Trophoblast cell (in vitro differentiated cells and primary cell): Measurements from ENCODE around the gene ZC3H11A.
A peak's percentile ranks its signal among the peaks of the same experiment; 100 is the strongest.

Source experiments
- DNase-seq, 2 donors: peaks; one replicate each; pipeline ENCODE4 v3.0.0-alpha.2; 2016
- H2AFZ ChIP-seq: 2 replicates; pipeline ENCODE4 v1.6.1; 2013; ENCODE audit warnings: low read length, moderate library complexity, mild to moderate bottlenecking; ENCODE audit not compliant: insufficient read depth, poor library complexity
- H2AK5ac ChIP-seq: 2 replicates; pipeline ENCODE4 v1.6.1; 2013; ENCODE audit warnings: mild to moderate bottlenecking, low read length
- H2BK120ac ChIP-seq: 2 replicates; pipeline ENCODE4 v1.6.1; 2013; ENCODE audit warnings: low read length, mild to moderate bottlenecking, moderate library complexity; ENCODE audit not compliant: insufficient read depth, poor library complexity
- H2BK12ac ChIP-seq: 2 replicates; pipeline ENCODE4 v1.6.1; 2013; ENCODE audit warnings: mild to moderate bottlenecking, low read length, moderate library complexity
- H2BK5ac ChIP-seq: 2 replicates; pipeline ENCODE4 v1.6.1; 2013; ENCODE audit warnings: low read length, low read depth, moderate library complexity, mild to moderate bottlenecking; ENCODE audit not compliant: poor library complexity
- H3K14ac ChIP-seq: 2 replicates; pipeline ENCODE4 v1.6.1; 2013; ENCODE audit warnings: mild to moderate bottlenecking, low read length
- H3K18ac ChIP-seq: 2 replicates; pipeline ENCODE4 v1.6.1; 2013; ENCODE audit warnings: mild to moderate bottlenecking, low read length
- H3K23ac ChIP-seq: 2 replicates; pipeline ENCODE4 v1.6.1; 2013; ENCODE audit warnings: low read length
- H3K27ac ChIP-seq: 2 replicates; pipeline ENCODE4 v1.5.1; 2013; ENCODE audit warnings: low read depth, mild to moderate bottlenecking, inconsistent platforms, low read length, moderate library complexity
- H3K27me3 ChIP-seq: 2 replicates; pipeline ENCODE4 v1.6.1; 2013; ENCODE audit warnings: inconsistent platforms, mild to moderate bottlenecking, low read length, moderate library complexity; ENCODE audit not compliant: insufficient read depth
- H3K36me3 ChIP-seq, 2 experiments: 1 replicate in 1 of 2; 2 replicates in 1 of 2; pipeline ENCODE4 v1.6.1; 2013; ENCODE audit warnings: low read length in 2 of 2, mild to moderate bottlenecking in 2 of 2, moderate library complexity in 1 of 2; ENCODE audit not compliant: insufficient read depth in 2 of 2, control insufficient read depth in 1 of 2
- H3K4ac ChIP-seq: 2 replicates; pipeline ENCODE4 v1.6.1; 2013; ENCODE audit warnings: low read depth, mild to moderate bottlenecking, low read length, moderate library complexity
- H3K4me1 ChIP-seq, 2 experiments: 1 replicate in 1 of 2; 2 replicates in 1 of 2; pipeline ENCODE4 v1.6.1; 2013; ENCODE audit warnings: low read length in 2 of 2, mild to moderate bottlenecking in 2 of 2, moderate library complexity in 1 of 2; ENCODE audit not compliant: insufficient read depth in 2 of 2, control insufficient read depth in 1 of 2
- H3K4me2 ChIP-seq: 2 replicates; pipeline ENCODE4 v1.6.1; 2013; ENCODE audit warnings: inconsistent platforms, mild to moderate bottlenecking, low read length, moderate library complexity
- H3K4me3 ChIP-seq: 2 replicates; pipeline ENCODE4 v1.5.1; 2013; ENCODE audit warnings: mild to moderate bottlenecking, low read depth, low read length, inconsistent platforms
- H3K79me1 ChIP-seq: one replicate; pipeline ENCODE4 v1.6.1; 2013; ENCODE audit warnings: low read length
- H3K79me2 ChIP-seq: 2 replicates; pipeline ENCODE4 v1.6.1; 2013; ENCODE audit warnings: low read length, mild to moderate bottlenecking; ENCODE audit not compliant: control insufficient read depth, insufficient read depth, poor library complexity
- H3K9ac ChIP-seq: 2 replicates; pipeline ENCODE4 v1.6.1; 2013; ENCODE audit warnings: mild to moderate bottlenecking, low read length
- H3K9me3 ChIP-seq: 2 replicates; pipeline ENCODE4 v1.6.1; 2013; ENCODE audit warnings: low read depth, mild to moderate bottlenecking, control low read depth, inconsistent platforms, low read length; ENCODE audit not compliant: insufficient read depth
- H4K12ac ChIP-seq: 2 replicates; pipeline ENCODE4 v1.6.1; 2013; ENCODE audit warnings: low read depth, mild to moderate bottlenecking, low read length, moderate library complexity
- H4K8ac ChIP-seq: 2 replicates; pipeline ENCODE4 v1.6.1; 2013; ENCODE audit warnings: low read depth, mild to moderate bottlenecking, low read length, moderate library complexity
- H4K91ac ChIP-seq: one replicate; pipeline ENCODE4 v1.6.1; 2013; ENCODE audit warnings: low read depth, mild to moderate bottlenecking, low read length, moderate library complexity
- WGBS: extraction: QIAGEN DNeasy Blood & Tissue Kit; methylation state at CpG from one replicate; pipeline ENCODE4 v1.1.7; 2013; ENCODE audit warnings: missing lambda C conversion rate; ENCODE audit not compliant: insufficient read length, insufficient coverage; ENCODE audit errors: extremely low coverage; 5-methylcytosine and 5-hydroxymethylcytosine counted together

The ZC3H11A gene

GRCh38 chr1:203776636-203777035, 18.8 kb upstream of the ZC3H11A start:
- Histone ChIP-seq H3K27me3 (no peaks in the 10 kb centered on the region), H3K23ac (no peak overlapping the region), H3K4me2 (no peak overlapping the region), H2BK12ac (no peak overlapping the region), H3K79me1 (no peaks in the 10 kb centered on the region), H3K18ac (no peak overlapping the region), H3K9me3 (no peaks in the 10 kb centered on the region), H2AK5ac (no peak overlapping the region), H2BK5ac (no peak overlapping the region), H3K79me2 (no peaks in the 10 kb centered on the region), H4K8ac (no peak overlapping the region), H3K4me3 (no peak overlapping the region), H3K4ac (no peak overlapping the region), H3K14ac (no peak overlapping the region), H3K36me3 (no peaks in the 10 kb centered on the region), H2BK120ac (no peak overlapping the region), H3K27ac (no peak overlapping the region), H4K12ac (no peak overlapping the region), H4K91ac (no peak overlapping the region), H3K4me1 (peaks cover 0 to under 1% of the 10 kb centered on the region in 2 experiments), H3K9ac (no peak overlapping the region), H2AFZ (no peak overlapping the region)
- no peak for DNase-seq
- WGBS, result no CpG with 5 or more reads among the region's 4 CpGs

- no peaks in the 10 kb centered on the region for H3K79me1 ChIP-seq
- H3K27ac ChIP-seq, result no peak overlapping the region
- H3K14ac ChIP-seq, result no peak overlapping the region
- H2BK12ac ChIP-seq, result no peak overlapping the region
- H3K9ac ChIP-seq, result no peak overlapping the region
- no peak overlapping the region for H2AFZ ChIP-seq
- DNase-seq, result peak in 1 of 2 donors; percentile 82
- no peak overlapping the region for H3K18ac ChIP-seq
- H3K4me2 ChIP-seq, result no peak overlapping the region
- no peak overlapping the region for H3K4me3 ChIP-seq
- peaks cover 2 to 3% of the 10 kb centered on the region in 2 experiments for H3K4me1 ChIP-seq
- H2AK5ac ChIP-seq, result no peak overlapping the region
- WGBS, result no CpG with 5 or more reads among the region's 3 CpGs
- H3K27me3 ChIP-seq, result no peaks in the 10 kb centered on the region
- no peak overlapping the region for H2BK120ac ChIP-seq
- H4K12ac ChIP-seq, result no peak overlapping the region
- H4K91ac ChIP-seq, result no peak overlapping the region
- H3K23ac ChIP-seq, result no peak overlapping the region
- no peaks in the 10 kb centered on the region for H3K9me3 ChIP-seq
- no peaks in the 10 kb centered on the region for H3K79me2 ChIP-seq
- no peaks in the 10 kb centered on the region for H3K36me3 ChIP-seq
- H3K4ac ChIP-seq, result no peak overlapping the region
- no peak overlapping the region for H4K8ac ChIP-seq
- no peak overlapping the region for H2BK5ac ChIP-seq
Measured at GRCh38 chr1:203777596-203777995, 17.8 kb upstream of the ZC3H11A start.

- Histone ChIP-seq H3K9ac (no peak overlapping the region), H2AK5ac (no peak overlapping the region), H2BK120ac (no peak overlapping the region), H3K79me2 (no peaks in the 10 kb centered on the region), H3K23ac (no peak overlapping the region), H3K4me3 (no peak overlapping the region), H3K4me1 (peaks cover 2 to 3% of the 10 kb centered on the region in 2 experiments), H3K27me3 (no peaks in the 10 kb centered on the region), H3K36me3 (no peaks in the 10 kb centered on the region), H2BK12ac (no peak overlapping the region), H3K27ac (no peak overlapping the region), H3K18ac (no peak overlapping the region), H2AFZ (no peak overlapping the region), H4K91ac (no peak overlapping the region), H4K12ac (no peak overlapping the region), H3K79me1 (no peaks in the 10 kb centered on the region), H3K4me2 (no peak overlapping the region), H3K4ac (no peak overlapping the region), H4K8ac (no peak overlapping the region), H3K14ac (no peak overlapping the region), H2BK5ac (no peak overlapping the region), H3K9me3 (no peaks in the 10 kb centered on the region)
- no CpG with 5 or more reads among the region's 3 CpGs for WGBS
- no peak for DNase-seq
Measured at GRCh38 chr1:203778146-203778545, 17.3 kb upstream of the ZC3H11A start.

GRCh38 chr1:203778789-203779188, 16.6 kb upstream of the ZC3H11A start:
- no peak overlapping the region for H2BK5ac ChIP-seq
- H3K4me1 ChIP-seq, result peaks cover 2 to 3% of the 10 kb centered on the region in 2 experiments
- no peaks in the 10 kb centered on the region for H3K79me2 ChIP-seq
- H3K4me2 ChIP-seq, result no peak overlapping the region
- no peak overlapping the region for H4K91ac ChIP-seq
- H3K4ac ChIP-seq, result no peak overlapping the region
- H4K12ac ChIP-seq, result no peak overlapping the region
- no peaks in the 10 kb centered on the region for H3K9me3 ChIP-seq
- H3K4me3 ChIP-seq, result no peak overlapping the region
- H3K36me3 ChIP-seq, result no peaks in the 10 kb centered on the region
- H3K9ac ChIP-seq, result no peak overlapping the region
- WGBS, result no CpG with 5 or more reads among the region's 4 CpGs
- H2AK5ac ChIP-seq, result no peak overlapping the region
- H3K14ac ChIP-seq, result no peak overlapping the region
- no peak overlapping the region for H3K23ac ChIP-seq
- no peaks in the 10 kb centered on the region for H3K27me3 ChIP-seq
- no peak overlapping the region for H2AFZ ChIP-seq
- no peak overlapping the region for H2BK120ac ChIP-seq
- peak in 1 of 2 donors; percentile 68 for DNase-seq
- H3K18ac ChIP-seq, result no peak overlapping the region
- H3K27ac ChIP-seq, result no peak overlapping the region
- H2BK12ac ChIP-seq, result no peak overlapping the region
- no peak overlapping the region for H4K8ac ChIP-seq
- H3K79me1 ChIP-seq, result no peaks in the 10 kb centered on the region
